Measurements from ENCODE around the gene CARD9.
A peak's percentile ranks its signal among the peaks of the same experiment; 100 is the strongest.

CARD9 gene

DNA sequence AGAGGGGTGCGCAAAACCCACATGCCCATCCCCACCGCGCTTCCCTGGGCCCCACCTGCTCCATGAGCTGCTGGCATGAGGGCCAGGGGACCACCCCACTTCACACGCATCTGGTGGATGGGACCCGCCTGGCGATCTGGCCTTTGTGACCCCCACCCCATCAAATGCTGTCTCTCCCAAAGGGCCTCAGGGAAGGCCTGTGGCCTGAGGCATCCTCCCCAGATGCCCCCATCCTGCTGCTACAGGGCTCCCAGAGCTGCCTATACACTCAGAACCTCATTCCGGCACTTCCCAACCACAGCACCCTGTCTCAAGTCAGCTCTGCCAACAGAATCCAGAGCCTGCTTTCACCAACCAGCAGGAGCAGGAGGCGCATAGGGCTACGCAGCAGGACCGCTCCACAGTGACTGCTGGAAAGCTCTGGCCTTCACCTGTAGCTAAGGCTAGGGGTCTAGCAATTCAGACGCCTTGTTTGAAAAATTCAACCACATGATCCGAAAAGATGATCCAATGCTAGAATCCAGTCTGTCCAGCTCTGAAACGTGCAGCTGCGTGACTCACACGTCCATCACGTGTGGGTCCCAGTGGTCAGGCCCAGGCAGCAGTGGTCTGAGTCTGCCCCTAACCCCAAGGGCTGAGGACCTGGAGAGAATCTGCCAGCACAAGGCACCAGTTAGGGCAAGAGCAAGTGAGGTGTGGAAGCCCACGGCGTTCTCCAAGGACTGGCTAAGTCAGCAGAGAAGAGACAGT, 27.9 kb upstream of the CARD9 start:
- DNase-seq: no peak

DNA sequence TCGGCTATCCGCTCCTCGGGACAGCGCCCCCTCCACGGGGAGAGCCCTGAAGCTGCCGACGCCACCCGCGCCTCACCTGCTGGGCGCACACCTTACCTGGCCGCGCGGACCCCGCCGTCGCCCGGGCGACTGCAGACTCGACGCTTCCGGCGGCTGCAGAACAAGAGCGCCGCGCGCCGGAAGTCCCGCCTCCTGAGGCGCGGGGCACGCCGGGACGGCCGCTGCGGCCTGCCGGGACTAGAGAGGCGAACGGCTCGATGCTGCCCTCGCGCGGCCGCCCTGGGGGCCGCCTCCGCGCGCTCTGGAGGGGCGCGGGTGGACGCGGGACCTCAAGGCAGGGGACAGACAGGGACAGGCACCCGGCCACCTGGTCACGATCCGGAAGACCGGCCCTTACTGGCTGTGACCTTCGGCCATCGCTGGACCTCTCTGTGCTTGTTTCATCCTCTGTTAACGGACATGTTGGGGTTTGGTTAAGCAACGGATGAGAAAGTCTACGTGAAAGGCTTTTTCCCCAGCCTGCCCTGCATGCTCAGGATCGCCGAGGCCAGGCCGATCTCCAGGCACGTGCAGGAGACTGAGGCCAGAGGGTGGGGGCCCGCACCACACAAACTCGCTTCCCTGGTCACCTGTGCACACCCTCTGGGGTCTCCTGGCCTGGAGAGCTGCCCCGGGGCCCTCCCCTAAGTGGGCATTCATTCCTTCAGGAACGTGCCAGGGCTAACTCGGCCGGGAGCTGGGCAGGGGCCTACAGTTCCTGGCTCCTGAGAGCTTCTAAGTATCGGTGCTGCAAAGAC, 26.8 kb upstream of the CARD9 start, which contains the start of gene SNAPC4:
TSS of gene SNAPC4 (minus strand) at position 133 of the 797 bp plus-strand sequence. CDS start 1,742 bp downstream, outside the sequence.
- DNase-seq: peak; percentile 95

DNA sequence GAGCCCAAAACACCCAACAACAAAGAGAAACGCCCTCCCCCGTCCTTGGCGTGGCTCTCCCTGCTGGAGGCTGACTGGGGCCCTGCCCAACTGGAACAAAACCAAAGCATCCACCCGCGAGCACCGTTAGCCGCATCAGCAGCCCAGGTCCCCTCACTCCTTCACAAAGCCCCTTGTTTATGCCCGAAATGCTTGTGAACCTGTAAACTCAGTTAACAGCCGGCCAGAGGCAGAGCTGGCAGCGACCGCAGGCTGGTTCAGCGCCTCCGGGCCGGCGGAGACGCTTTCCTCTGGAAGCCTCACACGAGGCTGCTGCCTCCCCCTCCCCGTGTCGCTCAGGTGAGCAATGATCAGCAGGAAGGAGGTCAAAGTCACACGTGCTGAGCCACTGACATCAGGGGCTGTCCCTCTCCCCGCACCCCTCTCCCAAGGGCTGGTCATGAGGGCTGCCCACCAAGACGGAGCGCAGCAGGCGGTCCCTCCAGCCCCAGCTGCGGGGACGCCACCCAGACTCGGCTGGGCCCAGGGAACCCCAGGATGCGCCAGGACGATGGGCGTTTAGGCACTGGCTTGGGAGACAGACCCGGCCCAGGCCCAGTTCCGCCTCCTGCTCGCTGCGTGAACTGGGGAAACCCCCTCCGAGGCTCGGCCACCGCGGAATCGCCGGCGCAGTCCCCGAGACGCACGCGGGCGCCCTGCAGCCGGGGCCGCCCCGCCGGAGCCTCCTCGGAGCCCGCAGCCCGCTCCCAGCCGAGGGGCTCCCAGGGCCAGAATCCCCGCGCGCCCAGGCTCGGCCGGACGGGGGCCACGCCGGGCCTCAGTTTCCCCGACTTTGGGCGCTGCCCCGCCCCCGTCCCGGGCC, 25.9 kb upstream of the CARD9 start:
- DNase-seq: peak; percentile 61

DNA sequence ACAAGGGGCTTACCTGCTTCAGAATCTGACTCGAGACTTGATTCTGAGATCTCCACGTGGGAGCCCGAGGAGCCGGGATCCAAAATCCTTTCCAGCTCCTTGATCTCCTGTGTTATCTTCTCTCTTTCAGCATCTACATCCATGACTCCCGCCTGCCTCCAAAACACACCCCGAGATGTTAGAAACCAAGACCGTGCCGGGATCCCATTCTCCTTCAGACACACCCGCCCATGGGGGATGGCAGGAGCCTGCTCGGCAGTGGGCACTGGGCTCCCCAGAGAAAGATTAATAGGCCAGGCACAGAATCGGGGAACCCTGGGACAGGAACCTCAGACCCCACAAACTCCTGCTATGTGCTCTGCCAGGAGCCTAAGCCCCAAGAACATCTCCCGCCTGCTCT, 24.8 kb upstream of the CARD9 start:
- DNase-seq: no peak

DNA sequence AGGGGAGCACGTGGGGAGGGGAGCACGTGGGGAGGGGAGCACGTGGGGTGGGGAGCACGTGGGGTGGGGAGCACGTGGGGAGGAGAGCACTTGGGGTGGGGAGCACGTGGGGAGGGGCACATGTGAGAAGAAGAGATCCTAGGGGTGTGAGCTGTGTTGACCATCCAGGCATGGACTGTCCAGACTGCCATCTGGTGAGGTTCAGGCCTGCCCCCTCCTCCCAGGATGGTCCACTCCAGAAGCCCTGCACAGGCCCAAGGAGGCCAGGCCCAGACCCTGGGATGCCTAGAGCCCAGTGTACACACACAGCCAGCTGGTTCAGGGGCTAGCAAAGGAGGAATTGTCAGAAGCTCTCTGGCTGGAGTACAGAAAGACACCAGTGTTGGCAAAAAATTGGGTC, 24.2 kb upstream of the CARD9 start:
- no peak for DNase-seq

DNA sequence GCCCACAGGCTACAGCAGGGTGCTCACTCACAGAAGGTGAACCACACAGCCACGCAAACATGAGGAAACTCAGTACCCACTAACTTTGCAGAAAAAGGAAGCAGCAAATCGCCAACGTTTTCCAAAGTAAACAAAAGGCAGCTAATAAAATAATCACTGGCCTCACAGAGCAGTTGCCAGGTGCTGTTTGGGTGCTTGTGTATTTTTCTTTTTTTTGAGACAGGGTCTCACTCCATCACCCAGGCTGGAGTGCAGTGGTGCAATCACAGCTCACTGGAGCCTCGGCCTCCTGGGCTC, 22.7 kb upstream of the CARD9 start:
- no peak for DNase-seq

DNA sequence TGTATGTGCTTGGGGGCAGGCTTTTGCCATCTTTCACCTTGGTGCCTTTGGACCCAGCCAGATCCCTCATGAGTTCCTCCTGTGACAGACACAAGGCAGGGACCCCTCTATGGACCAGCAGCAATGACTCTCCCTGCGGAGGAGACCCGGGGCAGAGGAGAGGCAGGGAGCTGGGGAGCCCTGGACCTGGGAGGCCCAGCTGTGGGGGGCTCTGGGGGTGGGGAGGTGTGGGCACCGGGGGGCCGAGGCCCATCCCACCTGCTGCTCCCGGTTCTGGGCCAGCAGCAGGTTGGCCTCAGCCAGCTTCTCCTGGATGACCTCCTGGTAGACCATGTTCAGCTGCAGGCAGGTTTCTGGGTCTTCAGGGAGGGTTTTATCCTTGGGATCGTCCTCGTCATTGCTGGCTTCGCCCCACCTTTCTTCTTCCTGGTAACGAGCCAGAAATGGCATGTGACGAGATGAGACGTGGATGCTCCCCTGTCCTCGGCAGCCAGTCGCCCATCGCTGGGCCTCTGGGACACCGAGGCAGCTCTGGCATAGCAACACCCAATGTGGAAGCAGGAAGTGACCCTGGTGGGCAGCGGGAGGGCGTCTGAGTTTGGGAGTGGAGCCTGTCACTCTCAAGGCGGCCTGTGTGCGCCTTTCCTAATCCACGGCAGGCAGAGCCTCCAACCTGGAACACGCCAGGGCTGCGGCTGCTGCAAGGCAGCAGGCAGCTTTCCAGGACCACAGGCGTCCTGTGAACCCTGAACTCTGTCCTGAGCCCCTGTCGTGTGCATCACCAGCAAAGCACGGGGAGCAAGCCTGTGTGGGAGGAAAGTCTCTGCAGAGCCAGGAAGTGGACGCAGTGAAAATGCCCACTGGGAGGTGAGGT, 22.1 kb upstream of the CARD9 start:
- DNase-seq: no peak

DNA sequence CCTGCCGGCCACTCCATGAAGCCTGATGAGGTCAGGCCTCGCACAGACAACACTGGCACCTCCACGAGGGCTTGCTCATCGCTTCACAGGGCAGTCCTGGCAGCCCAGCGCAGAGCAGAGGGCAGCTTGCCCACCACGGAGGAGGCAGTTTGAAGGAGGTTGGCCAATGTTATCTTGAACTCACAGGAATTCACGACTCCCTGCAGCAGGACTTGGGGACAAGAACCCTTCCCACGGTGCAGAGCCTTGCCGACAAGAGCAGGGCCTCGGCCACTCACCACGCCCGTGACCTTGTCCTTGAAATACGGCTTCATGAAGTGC, 21.5 kb upstream of the CARD9 start:
- DNase-seq: no peak

DNA sequence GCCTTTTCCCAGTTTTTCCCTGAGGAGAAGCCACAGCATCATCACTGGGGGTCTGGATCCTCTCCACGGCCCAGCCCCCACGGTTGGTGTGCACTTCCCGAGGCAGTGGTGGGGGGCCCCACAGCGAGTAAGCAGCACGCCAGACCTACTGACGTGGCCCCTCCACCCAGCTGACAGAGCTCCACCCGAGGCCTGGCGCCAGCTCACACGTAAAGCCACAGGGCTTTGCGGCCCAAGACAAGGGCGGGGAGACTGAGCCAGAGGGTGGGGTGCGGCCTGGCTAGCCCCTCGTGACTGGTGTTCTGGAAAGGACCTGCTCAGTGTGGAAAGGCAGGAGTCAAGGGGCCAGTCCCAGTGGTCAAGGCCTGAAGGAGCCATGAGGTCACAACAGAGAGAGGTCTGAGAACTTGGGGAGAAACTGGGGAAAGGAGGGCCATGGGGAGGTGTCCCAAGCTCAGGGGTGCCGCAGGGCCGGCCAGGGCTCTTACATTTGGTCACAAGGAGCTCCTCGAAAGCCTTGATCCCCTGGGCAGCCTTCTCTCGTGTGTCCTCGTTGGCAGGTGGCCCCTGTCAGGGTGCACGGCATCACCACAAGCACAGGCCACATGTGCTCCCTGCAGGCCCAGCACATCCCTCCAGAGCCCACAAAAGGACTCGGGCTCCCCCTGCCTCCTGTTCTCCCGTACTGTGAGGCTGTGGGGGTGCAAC, 21.0 kb upstream of the CARD9 start:
- DNase-seq: no peak

DNA sequence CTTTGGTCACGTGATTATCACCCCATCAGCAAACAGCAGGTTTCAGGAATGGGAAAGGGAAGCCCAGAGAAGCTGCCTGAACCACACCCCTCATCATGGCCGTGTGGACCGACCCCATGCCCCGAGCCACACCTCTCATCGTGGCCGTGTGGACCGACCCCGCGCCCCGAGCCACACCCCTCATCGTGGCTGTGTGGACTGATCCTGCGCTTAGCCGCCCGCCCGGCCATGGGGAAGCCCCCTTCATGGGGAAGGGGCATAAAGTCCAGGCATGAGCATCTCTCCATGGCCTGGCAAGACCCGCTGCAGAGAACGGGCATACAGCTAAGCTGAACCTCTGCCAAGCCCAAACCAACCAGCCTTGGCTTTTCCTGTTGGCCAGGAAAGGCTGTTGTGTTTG, 20.1 kb upstream of the CARD9 start:
- no peak for DNase-seq

DNA sequence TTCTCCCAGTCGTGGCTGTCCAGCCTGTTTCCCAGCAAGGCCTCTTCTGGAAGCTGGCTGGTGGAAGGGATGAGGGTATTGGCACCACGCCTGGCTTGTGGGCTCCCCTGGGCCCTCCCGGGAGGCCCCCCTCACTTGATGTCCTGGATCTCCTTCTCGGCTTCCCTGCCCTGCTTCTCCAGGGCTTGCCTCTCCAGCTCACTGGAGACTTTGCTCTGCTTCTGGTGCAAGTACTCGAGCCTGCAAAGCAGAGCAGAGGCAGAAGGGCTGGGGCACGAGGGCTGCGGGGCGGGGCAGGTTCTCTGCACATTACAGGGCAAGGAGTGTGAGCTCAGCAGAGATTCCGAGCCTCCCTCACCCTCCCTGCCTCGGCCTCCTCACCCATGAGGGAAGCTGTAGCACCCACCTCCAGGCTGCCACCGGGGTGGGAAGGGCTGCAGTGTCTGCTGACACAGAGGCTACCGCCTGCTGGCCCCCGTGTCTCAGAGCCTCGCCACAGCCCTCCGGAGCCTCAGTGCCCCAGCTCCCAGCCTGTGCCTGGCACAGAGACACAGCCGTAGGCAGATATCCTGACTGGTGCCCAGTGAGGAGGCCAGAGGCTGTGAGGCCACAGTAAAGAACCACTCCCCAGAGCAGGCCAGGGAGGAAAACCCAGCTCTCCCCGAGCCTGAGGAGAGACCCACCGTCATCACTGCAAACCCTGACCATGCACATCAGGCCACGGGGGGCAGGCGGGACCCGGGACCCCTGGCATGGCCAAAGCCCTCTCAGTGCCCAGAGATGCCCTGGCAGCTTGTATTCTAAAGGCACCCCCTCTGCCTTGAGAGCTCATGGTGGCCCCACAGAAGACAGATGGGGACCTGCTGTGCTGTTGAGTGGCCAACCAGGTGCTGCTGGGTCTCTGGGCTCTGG, 19.3 kb upstream of the CARD9 start:
- no peak for DNase-seq

DNA sequence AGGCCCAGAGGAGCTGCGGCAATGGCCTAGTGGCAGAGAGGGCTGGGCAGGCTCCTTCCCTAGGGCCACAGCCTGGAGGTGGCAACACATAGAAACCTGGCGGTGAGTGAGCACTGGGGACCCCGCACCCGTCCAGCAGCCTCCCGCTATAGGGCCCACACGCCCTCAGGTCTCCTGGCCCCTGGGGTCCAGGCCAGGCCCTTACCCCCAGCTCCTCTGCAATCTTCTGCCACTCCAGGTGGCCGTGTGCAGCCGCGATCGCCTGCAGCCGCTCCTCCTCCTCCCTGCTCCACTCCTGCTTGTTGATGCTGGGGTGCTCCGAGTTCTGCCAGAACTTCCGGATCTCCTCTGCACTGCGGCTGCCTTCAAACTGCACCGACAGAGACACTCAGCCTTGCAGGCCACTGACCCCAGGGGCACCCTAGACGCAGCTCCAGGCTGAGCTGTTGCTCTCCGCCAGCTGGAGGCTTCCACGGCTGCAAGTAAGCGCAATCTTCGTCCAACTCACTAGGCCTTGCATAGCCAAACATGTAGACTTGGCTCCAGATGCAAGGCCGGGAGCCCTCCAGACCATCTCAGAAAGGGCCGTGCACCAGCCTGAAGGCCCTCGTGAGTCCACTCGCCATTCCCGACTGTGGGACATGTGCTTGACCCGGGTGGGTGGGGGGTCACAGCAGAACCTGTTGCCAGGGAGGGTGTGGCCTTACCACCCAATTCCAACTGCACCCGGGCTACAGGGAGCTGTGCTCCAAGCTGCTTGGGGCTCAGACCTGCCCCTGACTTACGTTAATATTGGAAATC, 18.5 kb upstream of the CARD9 start:
- DNase-seq: no peak

DNA sequence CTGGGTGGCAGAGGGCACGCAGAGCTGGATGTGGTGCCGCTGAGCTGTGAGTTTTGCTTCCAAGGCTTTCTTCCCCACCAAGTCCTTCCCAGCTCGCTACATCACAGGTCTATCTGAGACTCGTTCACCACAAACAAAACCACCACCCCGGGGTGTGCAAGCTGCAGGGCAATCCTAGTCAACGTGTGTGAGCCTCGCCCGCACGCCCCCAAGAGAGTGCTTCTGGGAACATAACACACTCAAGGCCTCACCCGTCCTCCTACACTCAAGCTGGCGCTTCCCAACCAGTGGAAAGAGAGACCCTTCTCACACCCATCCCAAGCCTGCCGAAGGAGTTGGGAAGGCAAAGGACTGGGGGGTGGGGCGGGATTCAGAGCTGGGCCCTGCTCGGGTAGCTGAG, 15.9 kb upstream of the CARD9 start:
- DNase-seq: peak; percentile 78

DNA sequence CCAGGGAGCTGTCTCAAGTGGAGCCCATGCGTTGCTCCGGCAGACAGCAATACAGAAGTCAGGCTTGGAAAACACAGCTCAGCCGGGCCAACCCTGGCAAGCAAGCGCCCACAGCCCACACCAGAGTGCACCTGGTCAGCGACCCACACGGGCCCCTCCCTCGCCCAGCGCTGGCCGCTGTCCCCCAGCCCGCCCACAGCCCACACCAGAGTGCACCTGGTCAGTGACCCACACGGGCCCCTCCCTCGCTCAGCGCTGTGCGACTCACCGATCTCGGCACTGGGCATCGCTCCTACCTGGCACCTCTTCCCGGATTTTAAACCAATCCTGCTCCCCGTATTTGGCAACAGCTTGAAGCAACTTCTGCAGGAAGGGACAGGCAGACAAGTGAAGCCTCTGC, 13.7 kb upstream of the CARD9 start:
- DNase-seq: no peak

DNA sequence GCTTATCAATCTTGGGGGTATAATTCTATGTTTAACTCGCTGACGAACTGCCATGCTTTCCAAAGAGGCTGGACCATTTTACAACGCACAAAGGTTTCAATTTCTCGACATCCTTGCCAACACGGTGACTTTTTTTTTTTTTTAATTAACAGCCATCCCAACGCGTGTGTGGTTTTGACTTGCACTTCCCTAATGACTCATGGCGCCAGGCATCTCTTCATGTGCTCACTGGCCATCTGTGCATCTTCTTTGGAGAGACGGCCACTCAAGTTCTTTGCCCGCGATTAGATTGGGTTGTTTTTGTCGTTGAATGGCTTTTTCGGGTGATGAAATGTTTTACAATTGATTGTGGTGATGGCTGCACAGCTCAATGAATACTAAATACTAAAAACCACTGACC, 12.5 kb upstream of the CARD9 start:
- no peak for DNase-seq

DNA sequence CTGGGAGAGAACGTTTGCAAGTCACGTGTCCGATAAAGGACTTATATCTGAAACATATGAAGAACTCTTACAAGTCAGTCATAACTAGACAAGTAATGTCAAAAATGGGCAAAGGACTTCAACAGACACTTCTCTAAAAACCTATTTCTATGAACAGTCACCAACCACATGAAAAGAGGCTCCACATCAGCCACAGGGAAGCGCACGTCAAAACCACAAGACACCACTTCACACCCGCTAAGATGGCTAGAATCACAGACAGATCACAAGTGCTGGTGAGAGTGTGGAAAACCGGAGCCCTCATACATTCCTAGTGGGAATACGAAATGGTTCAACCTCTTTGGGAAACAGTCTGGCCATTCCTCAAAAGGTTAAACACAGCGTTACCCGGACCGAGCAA, 11.5 kb upstream of the CARD9 start:
- DNase-seq: peak; percentile 26

DNA sequence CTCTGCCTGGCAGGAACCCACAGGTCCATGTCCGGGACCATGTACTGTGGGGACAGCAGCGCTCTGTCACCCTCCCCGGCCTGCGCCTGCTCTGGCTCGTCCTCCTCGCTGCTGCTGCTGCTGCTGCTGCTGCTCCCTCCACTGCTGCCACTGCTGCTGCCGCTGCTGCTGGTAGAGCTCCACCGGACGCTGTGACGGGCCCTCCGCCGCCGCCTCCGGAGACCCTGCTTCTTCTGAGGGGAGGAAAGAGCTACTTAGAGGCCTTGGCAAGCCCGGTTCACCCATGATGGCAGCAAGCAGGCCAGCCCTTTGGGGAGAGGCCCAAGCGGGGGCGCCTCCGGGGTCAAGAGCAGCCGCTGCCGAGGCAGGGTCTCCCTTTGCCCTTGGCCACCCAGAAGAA, 10.0 kb upstream of the CARD9 start:
- DNase-seq: no peak

DNA sequence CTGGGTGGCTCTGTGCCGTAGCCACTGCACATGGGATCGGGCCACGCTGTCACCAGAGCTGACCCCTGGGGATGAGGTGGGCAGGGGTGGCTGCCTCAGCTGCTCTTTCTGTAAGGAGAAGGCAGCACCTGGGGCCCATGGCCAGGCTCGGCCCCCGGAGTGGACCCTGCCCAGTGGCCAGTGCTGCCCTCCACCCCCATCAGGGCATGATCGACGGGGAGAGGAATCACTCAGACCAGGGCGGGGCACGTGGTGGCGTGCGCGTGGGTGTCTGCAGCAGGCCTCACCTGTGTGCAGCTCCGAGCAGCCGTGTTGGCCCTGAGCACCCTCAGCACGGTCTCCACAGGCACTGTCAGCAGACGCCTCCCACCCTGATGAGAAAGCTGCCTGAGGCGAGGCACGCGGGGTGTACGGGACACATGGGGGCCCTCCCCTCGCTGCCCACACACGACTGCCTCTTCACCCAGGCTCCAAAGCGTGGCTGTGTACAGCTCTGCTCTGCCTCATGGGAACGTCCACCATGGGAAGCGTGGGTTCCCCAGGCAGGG, 8.6 kb upstream of the CARD9 start:
- DNase-seq: no peak

DNA sequence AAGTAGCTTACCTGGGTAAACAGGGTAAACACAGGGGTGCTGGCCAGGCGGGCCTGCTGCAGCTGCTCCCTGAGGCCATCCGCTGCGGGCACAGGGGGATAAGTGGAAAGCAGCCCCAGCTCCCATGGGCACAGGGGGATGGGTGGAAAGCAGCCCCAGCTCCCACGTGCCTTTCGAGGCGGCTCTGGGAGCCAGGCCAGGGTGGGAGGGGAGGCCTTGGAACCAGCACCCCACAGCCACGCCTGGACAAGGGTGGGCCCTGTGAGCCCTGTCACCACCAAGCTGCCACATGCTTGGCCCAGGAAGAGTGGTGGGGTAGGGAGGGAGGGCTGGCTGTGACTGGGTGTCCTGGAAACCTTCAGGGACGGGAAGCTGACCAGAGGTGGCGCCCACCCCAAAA, 7.8 kb upstream of the CARD9 start:
- no peak for DNase-seq

DNA sequence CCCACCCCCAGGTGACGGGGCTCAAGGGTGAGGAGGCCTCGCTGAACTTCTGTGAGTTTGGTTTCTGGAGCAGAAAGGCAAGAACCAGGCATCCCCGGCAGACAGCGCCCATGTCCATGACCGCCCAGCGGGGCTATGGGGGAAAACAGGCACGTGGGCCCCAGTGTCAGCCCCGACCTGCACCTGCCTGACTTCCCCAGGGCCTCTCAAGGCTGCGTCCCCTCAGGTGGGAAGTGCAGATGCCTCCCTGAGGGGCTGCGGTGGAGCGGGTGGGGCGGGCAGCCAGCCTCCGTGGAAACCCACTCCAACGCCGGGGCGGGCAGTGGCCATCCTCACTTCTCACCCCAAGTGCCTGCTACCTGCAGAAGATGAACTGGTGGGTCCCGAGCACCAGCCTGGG, 6.9 kb upstream of the CARD9 start:
- no peak for DNase-seq
